ENCODE measurements around the gene LETMD1.
"Not testable (repeated sequence)": the region's sequence is repeated elsewhere in the genome, so short reads cannot be mapped to it uniquely, and the experiment has no call there.

Gene LETMD1

GRCh38 chr12:51047655-51048540 lies at the start of gene LETMD1:
Gene LETMD1 (plus strand): TSS chr12:51048327. CDS start chr12:51048357, 30 bp downstream.
- TF ChIP-seq GATA1 (IDR thresholded peaks at IDR 0.05; ENCODE audit: low read depth, low read length) (no peak), POLR2A (IDR thresholded peaks at IDR 0.05; ENCODE audit: low read length) (peak; percentile 98)
- peak; percentile 97 to 98 for DNase-seq

GRCh38 chr12:50999093-50999492 lies 49.0 kb upstream of the LETMD1 start:
- DNase-seq = no peak
- TF ChIP-seq GATA1 (IDR thresholded peaks at IDR 0.05; ENCODE audit: low read depth, low read length) (no peak), POLR2A (IDR thresholded peaks at IDR 0.05; ENCODE audit: low read length) (no peak)

GRCh38 chr12:51000245-51000644 lies 47.9 kb upstream of the LETMD1 start:
- DNase-seq = no peak
- no peak for TF ChIP-seq POLR2A (IDR thresholded peaks at IDR 0.05; ENCODE audit: low read length)
- no peak for TF ChIP-seq GATA1 (IDR thresholded peaks at IDR 0.05; ENCODE audit: low read depth, low read length)

DNA sequence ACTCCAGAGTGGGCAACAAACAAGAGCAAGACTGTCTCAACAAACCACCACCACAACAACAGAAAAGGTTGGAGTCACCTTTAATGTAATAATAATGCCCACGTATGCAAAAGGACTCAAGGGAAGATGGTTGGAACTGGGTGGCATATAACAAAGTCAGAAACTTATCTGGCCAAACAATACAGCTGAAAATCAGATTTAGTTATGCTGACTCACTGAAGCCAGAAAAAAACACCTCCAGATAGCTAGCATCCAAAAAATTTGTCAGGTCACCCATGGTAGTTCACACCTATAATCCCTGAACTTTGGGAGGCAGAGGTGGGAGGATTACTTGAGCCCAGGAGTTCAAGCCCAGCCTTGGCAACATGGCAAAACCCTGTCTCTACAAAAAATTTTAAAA lies 46.3 kb upstream of the LETMD1 start:
- DNase-seq = peak; percentile 22 to 32
- TF ChIP-seq POLR2A (IDR thresholded peaks at IDR 0.05; ENCODE audit: low read length) = no peak

DNA sequence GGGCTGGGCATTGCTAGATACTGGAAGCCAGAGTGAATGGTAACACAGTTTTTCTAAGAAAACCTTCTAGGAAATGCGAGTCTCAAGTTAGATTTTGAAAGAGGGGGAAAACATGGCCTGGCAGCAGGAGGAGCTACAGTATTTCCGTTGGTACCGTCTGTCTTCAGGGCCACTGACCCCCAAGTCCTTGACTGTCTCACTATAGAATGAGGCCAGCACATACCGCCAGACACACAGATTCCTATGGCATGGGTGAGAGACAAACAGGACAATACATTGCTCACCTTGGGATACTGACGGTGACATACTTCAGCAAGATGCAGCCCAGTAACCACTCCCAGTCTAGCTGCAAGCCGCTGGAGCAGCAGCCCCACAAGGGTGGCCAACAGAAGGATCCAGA lies 43.6 kb upstream of the LETMD1 start:
- TF ChIP-seq GATA1 (IDR thresholded peaks at IDR 0.05; ENCODE audit: low read depth, low read length) = no peak
- no peak for TF ChIP-seq POLR2A (IDR thresholded peaks at IDR 0.05; ENCODE audit: low read length)

DNA sequence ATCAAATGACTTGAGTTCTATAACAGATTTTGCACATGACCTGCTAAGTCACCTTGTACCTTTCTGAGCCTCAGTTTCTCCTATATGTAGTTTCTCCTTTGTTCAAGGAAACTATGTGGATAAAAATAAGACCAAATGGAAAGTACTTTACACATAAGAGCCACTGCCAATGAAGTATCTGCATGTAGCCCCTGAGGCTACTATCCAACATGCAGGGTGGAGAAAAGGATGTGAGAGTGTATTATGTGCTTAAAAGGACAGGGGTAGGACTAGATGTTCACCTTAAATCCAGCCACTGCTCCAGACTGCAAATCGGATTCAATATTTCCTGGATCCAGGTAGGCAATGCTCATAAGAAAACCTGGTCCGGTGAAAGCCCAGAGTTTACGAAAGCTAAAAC lies 43.1 kb upstream of the LETMD1 start:
- DNase-seq = no peak
- TF ChIP-seq POLR2A (IDR thresholded peaks at IDR 0.05; ENCODE audit: low read length) = no peak
- TF ChIP-seq GATA1 (IDR thresholded peaks at IDR 0.05; ENCODE audit: low read depth, low read length) = no peak

More for the DNA sequence above, 43.6 kb upstream of the LETMD1 start:
- peak; percentile 23 to 35 for DNase-seq

DNA sequence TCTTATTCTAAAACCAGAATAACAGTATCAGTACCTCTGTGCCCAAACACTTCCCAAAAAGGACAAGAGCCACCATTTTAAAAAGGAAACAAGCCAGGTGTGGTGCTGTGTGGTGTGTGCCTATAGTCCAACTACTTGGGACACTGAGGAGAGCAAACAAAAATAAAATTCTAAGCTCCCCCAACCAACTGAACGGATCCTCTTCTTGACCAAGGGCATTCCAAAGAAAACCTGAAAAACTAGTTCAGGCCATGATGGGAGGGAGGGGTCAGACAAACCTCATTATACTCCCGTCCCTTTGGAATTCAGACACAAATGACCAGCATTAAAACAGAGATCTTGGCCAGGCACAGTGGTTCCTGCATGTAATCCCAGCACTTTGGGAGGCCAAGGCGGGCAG lies 42.5 kb upstream of the LETMD1 start:
- DNase-seq = no peak
- TF ChIP-seq POLR2A (IDR thresholded peaks at IDR 0.05; ENCODE audit: low read length) (no peak), GATA1 (IDR thresholded peaks at IDR 0.05; ENCODE audit: low read depth, low read length) (no peak)

DNA sequence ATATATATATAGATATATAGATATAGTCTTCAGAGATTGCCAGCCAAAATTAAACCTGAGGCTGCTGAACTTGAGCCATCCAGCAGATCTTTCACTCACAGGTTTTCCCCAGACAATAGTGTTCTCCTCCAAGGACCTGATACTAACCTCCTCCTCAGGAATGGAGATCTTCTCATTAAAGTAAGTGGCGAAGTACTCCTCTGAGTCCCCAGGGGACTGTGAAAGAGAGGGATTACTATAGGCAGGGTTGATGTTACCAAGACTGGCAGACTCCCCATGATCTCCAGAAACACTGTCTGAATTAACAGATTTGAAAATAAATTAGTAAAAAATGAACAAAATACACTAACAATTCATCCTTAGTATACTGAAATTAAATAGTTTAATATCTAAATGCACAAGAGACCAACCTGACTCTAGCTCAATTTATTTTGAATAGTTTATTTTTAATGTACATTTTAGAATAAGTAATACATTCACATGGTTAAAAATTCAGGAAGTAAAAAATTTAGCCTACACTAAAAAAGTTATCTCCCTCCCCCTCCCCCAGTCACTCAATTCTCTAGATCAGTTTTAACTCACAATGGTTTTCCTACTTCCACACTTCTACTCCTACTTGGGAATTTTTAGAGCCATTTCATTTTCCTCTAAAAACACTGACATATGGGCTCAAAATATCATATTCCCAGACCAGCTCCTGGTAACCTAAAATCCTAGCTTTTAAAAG lies 39.6 kb upstream of the LETMD1 start:
- no peak for TF ChIP-seq POLR2A (IDR thresholded peaks at IDR 0.05; ENCODE audit: low read length)
- no peak for TF ChIP-seq GATA1 (IDR thresholded peaks at IDR 0.05; ENCODE audit: low read depth, low read length)
- DNase-seq = no peak

- TF ChIP-seq POLR2A (IDR thresholded peaks at IDR 0.05; ENCODE audit: low read length) (peak; percentile 51), GATA1 (IDR thresholded peaks at IDR 0.05; ENCODE audit: low read depth, low read length) (no peak)
- DNase-seq = peak; percentile 55
Observed at GRCh38 chr12:51009056-51009440, 39.1 kb upstream of the LETMD1 start.

- peak; percentile 15 to 36 for DNase-seq
- TF ChIP-seq POLR2A (IDR thresholded peaks at IDR 0.05; ENCODE audit: low read length) = no peak
Observed at GRCh38 chr12:51011955-51012354, 36.2 kb upstream of the LETMD1 start.

GRCh38 chr12:51012570-51013236 lies 35.4 kb upstream of the LETMD1 start:
- TF ChIP-seq POLR2A (IDR thresholded peaks at IDR 0.05; ENCODE audit: low read length) = no peak
- no peak for TF ChIP-seq GATA1 (IDR thresholded peaks at IDR 0.05; ENCODE audit: low read depth, low read length)

DNA sequence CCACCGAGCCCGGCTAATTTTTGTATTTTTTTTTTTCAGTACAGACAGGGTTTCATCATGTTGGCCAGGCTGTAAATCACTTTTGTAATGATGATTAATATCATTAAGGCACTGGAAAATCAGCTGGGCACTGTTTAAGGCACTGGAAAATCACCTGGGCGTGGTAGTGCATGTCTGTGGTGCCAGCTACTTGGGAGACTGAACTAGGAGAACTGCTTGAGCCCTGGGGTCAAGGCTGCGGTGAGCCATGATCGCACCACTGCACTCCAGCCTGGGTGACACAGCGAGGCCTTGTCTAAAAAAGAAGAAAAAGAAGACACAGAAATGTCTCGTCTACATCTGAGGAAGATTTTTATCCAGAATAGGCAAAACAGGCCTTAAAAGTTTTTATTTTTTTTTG lies 34.7 kb upstream of the LETMD1 start:
- no peak for TF ChIP-seq POLR2A (IDR thresholded peaks at IDR 0.05; ENCODE audit: low read length)

More at GRCh38 chr12:51012570-51013236, 35.4 kb upstream of the LETMD1 start:
- no peak for DNase-seq

GRCh38 chr12:51014467-51014866 lies 33.7 kb upstream of the LETMD1 start:
- not testable (repeated sequence) for DNase-seq

More for the DNA sequence above, 34.7 kb upstream of the LETMD1 start:
- DNase-seq = no peak

GRCh38 chr12:51017452-51017851 lies 30.7 kb upstream of the LETMD1 start:
- peak; percentile 69 to 81 for DNase-seq
- no peak for TF ChIP-seq POLR2A (IDR thresholded peaks at IDR 0.05; ENCODE audit: low read length)
- no peak for TF ChIP-seq GATA1 (IDR thresholded peaks at IDR 0.05; ENCODE audit: low read depth, low read length)

Data from erythroblast (primary cell).